NCI-H2171 (cell line): ENCODE data around the gene CD44.
A peak's percentile ranks its signal among the peaks of the same experiment; 100 is the strongest.

ENCODE experiments used
- DNase-seq: peaks from one replicate; lab custom pipeline; 2025; lab: John Stamatoyannopoulos, UW

Gene CD44

DNA sequence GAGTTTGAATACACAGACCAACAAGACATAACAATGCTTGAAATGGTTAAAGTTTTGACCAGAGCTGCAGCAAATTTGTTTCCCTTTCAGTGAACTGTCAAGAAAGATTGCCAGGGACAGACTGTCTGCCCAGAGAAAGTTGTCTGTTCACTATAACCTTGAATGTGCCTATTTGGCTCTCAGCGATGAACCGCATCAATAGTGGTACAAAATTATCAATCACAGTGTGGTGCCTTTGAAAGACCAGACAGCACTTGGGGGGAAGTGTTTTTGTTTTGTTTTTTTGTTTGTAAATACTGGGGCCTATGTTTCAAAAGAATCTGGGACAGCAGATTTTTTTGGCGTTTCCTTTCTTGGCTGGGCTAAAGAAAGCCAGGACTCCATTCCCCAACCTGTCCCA lies 123.1 kb downstream of the CD44 start:
- DNase-seq: no peak

GRCh38 chr11:35262735-35263134 lies 123.8 kb downstream of the CD44 start:
- no peak for DNase-seq

GRCh38 chr11:35265755-35266454 lies 126.9 kb downstream of the CD44 start:
- DNase-seq: no peak

DNA sequence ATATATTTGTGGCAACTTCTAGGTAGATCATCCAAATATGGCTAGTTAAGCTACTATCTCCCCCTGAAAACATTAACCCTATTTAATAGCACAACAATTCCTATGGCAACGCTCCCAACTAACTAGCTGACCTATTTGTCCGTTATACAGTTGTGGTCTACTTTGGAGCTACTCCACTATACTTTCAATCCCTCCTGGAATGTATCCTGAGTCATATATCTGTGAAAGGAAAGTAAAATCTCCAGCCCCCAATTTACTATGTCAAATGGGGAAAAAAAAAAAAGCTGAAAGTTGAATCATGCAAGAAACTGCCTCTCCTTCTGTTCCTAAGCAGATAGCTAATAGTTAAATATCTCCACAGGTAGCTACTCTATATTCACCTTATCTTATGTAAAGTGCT lies 128.5 kb downstream of the CD44 start:
- DNase-seq: no peak

DNA sequence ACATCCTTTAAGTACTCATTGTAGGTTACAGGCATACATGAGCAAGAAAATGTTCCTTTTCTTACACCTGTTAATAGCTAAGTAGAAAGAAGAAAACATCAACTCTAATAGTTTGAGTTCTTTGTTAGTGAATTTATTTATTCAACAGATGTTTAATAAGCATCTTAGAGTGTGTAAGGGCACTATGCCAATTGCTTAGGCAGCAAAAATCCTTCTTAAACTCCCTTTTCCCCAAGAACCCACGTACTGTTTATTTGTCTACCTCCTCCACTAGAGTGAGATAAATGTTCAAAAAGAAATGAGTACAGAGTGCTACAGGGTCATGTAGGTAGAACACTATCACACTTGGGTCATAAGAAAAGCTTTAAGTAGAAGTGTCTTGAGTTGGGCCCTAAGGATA lies 131.4 kb downstream of the CD44 start:
- no peak for DNase-seq

DNA sequence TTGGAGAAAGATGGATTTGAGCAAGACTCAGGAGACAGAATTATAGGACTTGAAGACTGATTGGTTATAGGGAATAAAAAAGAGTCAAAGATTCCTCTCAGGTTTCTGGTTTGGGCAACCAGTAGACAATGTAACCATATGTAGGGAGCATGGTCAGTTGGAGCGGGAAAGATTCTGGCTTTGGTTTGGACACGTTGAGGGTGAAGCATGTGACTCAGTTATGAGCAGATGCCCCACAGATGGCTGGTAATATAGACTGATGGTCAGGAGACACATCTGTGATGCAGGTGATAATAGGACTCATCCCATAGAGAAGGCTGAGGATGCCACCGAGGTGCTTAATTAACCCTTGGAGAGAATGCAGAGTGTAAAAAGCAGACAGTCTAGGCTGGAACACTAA lies 132.1 kb downstream of the CD44 start:
- DNase-seq: no peak

DNA sequence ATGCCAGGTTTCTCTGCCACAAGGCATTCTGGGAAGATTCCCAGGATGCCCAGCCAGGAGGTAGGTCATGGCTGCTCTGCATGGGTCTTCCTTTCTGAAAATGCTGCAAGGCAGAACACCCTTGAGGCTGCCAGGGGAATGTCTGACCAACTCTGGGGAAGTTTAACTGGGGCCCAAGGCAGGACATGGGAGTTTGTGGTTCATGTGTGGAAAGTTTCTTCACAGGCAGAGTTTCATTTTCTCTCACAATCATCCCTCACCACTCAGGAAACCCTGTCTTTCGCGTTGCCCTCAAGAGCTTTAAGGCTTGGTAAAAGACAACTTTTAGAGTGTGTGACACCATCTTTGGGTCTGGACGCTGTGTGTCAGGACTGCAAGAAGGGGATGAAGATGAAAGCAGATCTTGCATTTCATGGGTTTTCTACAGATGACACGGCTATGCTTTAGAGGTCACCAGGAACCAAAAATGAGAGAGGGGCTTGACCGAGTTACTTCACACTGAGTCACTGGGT lies 133.5 kb downstream of the CD44 start:
- DNase-seq: no peak

GRCh38 chr11:35274909-35275785 lies 136.2 kb downstream of the CD44 start:
- no peak for DNase-seq

GRCh38 chr11:35275786-35276170 lies 136.8 kb downstream of the CD44 start:
- DNase-seq: no peak

DNA sequence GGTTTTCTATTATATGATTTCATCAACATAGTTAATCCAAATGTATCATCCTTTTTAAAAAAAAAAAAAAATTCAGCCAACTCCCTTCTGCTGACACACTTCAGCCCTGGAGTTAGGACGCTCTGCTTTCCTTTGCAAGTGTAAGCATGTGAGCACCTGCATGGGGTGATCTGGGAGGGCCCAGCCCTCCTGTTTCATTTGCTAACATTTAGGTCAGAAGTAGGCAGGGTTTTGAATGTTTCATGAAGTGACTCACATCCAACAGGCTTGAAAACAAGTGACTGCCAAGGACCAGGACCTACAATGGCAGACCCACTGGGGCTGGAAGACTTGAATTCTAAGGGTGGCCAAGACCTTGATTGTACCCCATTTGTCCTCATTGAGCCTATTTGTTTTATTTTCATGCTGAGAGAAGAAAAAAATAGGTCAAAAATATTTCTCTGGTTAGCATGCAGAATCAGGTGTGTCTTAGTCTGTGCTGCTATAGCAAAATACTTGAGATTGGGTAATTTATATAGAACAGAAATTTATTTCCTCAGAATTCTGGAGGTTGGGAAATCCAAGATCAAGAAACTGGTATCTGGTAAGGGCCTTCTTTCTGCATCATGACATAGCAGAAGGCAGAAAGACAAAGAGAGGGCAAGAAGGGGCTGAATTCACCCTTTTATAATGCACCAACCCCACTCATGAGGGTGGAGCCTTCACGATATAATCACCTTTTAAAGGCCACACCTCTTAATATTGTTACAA lies 137.6 kb downstream of the CD44 start:
- DNase-seq: no peak

DNA sequence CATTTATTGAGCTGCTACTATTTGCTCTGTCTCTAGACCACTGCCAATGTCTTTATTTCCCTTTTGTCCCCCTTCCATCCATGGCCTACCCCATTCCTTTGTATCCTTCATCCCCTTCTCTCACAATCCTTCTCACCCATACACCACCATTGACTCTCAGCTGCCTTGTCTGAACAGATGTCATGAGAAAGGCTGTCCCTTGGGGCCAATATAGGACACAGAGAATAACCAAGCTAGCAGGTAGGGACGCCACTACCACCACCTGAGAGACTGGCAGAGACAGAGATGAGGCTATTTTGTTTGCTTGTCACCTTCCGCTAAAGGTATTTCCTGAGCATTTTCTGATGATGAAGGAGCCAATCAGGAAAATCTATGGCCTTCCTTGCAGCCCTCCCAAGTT lies 138.9 kb downstream of the CD44 start:
- peak; percentile 41 for DNase-seq

GRCh38 chr11:35280727-35281126 lies 141.8 kb downstream of the CD44 start:
- DNase-seq: no peak

GRCh38 chr11:35281169-35281688 lies 142.3 kb downstream of the CD44 start:
- DNase-seq: no peak
